GM13976 (cell line): Measurements from ENCODE around the gene PEAK1.

Experiments
- DNase-seq: peaks from one replicate; pipeline ENCODE4 v3.0.0; 2012; ENCODE audit warnings: low spot score
- CTCF ChIP-seq: IDR thresholded peaks from 2 replicates; pipeline ENCODE4 v1.5.1; 2012; ENCODE audit warnings: borderline replicate concordance, mild to moderate bottlenecking; ENCODE audit not compliant: insufficient read depth; ENCODE audit errors: extremely low read depth, missing control alignments, control extremely low read depth
- in situ Hi-C: fragments of 300-500 bp; cut with MboI; formaldehyde crosslinking; loops from one replicate; pipeline ENCODE4 v1.12.0; 2022; ENCODE audit warnings: low sequenced_read_pairs, mixed read lengths, inconsistent platforms; ENCODE audit not compliant: unreplicated experiment

The PEAK1 gene

GRCh38 chr15:77355321-77355720, 64.6 kb downstream of the PEAK1 start:
- TF ChIP-seq CTCF, result no peak
- in situ Hi-C loops, result no loop called here
- no peak for DNase-seq

- in situ Hi-C loops, result no loop called here
- TF ChIP-seq CTCF, result no peak
- DNase-seq, result no peak
Measured at GRCh38 chr15:77354063-77354462, 65.8 kb downstream of the PEAK1 start.

GRCh38 chr15:77352887-77353286, 67.0 kb downstream of the PEAK1 start:
- no peak for DNase-seq
- in situ Hi-C loops, result no loop called here
- no peak for TF ChIP-seq CTCF

GRCh38 chr15:77350792-77351191, 69.1 kb downstream of the PEAK1 start:
- no peak for DNase-seq
- in situ Hi-C loops, result no loop called here
- no peak for TF ChIP-seq CTCF

GRCh38 chr15:77349666-77350065, 70.2 kb downstream of the PEAK1 start:
- TF ChIP-seq CTCF, result no peak
- no peak for DNase-seq
- in situ Hi-C loops, result no loop called here

GRCh38 chr15:77348511-77348910, 71.4 kb downstream of the PEAK1 start:
- no peak for DNase-seq
- in situ Hi-C loops, result no loop called here
- TF ChIP-seq CTCF, result no peak

- DNase-seq, result no peak
- TF ChIP-seq CTCF, result no peak
- in situ Hi-C loops, result no loop called here
Measured at GRCh38 chr15:77347197-77347596, 72.7 kb downstream of the PEAK1 start.
